HG02588 (cell line): Measurements from ENCODE around the gene ZNF394.
A peak's percentile ranks its signal among the peaks of the same experiment; 100 is the strongest.
"Not testable (repeated sequence)": the region's sequence is repeated elsewhere in the genome, so short reads cannot be mapped to it uniquely, and the experiment has no call there.

ENCODE experiments used
- ATAC-seq: cut with Tn5 transposase; IDR thresholded peaks from one replicate; pipeline ENCODE4 v1.9.1; 2021; ENCODE audit warnings: mild to moderate bottlenecking, moderate library complexity; ENCODE audit not compliant: unreplicated experiment

Gene ZNF394

DNA sequence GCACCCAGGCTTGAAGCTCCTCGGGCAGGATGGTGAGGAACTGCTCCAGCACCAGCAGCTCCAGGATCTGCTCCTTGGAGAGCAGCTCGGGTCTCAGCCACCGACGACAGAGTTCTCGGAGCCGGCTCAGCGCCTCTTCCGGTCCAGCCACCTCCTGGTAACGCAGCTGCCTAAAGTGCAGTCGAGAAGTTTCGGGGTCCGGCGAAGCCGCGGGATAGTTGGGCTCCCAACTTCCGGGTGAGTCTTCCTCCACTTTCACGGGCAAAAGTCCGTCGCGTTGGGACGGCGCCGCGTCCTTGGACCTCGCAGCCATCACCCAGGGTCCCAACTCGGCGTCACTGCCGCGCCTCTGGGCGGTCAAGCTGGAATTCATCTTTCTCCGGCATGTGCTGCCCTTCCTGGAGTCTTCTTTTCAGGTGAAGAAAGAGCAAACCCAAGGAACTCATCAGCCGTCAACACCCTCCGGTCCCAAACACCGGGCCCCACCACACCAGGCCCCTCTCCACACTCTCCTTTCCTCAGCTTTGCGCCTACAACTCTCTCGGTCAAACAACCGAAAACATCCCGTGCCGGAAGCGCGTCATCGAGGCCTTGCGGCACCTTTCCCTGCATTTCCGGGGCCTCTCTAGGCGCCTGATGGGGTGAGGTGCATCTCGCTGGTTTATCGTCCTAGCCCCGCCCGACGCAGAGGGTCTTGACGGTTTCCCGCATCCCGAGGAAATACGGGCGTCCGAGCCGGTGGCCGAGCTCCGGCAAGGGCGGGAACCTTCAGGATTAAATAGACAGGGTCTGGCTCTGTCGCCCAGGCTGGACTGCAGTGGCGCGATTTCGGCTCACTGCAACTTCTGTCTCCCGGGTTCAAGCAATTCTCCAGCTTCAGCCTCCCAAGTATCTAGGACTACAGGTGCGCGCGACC, at the start of gene ZNF394:
TSS of gene ZNF394 (minus strand) at position 561 of the 916 bp plus-strand sequence. CDS start at position 373, 188 bp downstream.
- peak; percentile 40 for ATAC-seq

- ATAC-seq: not testable (repeated sequence)
Measured at GRCh38 chr7:99549545-99549944, 49.5 kb upstream of the ZNF394 start.

- not testable (repeated sequence) for ATAC-seq
Measured at GRCh38 chr7:99545308-99545707, 45.2 kb upstream of the ZNF394 start.

DNA sequence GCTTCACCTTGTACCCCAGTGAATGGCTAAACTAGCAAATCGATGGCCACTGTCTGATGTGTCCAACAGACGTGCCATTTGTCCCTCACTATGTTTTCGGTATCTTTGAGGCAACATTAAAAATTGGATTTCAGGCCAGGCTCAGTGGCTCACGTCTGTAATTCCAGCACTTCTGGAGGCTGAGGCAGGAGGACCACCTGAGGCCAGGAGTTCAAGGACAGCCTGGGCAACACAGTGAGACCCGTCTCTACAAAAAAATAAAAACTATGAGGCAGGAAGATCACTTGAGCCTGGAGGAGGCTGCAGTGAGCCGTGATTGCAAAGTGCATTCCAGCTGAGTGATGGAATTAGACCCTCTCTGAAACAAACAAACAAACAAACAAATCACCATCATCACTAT, 43.8 kb upstream of the ZNF394 start:
- ATAC-seq: no peak

GRCh38 chr7:99543081-99543671, 43.1 kb upstream of the ZNF394 start:
- ATAC-seq: no peak

DNA sequence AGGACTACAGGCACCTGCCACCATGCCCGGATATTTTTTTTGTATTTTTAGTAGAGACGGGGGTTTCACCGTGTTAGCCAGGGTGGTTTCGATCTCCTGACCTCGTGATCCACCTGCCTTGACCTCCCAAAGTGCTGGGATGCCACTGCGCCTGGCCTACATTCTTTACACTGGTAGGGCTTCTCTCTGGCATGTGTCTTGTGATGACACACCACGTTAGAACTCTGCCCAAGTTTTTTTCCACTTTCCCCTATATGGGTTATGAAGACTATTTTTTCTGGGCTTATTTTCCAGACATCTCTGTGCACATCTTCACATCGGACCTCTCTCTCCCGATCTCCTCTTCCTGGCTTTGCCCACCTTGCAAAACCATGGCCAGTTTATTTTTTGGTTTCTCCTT, 41.1 kb upstream of the ZNF394 start:
- ATAC-seq: no peak

- ATAC-seq: no peak
Measured at GRCh38 chr7:99540542-99540941, 40.5 kb upstream of the ZNF394 start.

DNA sequence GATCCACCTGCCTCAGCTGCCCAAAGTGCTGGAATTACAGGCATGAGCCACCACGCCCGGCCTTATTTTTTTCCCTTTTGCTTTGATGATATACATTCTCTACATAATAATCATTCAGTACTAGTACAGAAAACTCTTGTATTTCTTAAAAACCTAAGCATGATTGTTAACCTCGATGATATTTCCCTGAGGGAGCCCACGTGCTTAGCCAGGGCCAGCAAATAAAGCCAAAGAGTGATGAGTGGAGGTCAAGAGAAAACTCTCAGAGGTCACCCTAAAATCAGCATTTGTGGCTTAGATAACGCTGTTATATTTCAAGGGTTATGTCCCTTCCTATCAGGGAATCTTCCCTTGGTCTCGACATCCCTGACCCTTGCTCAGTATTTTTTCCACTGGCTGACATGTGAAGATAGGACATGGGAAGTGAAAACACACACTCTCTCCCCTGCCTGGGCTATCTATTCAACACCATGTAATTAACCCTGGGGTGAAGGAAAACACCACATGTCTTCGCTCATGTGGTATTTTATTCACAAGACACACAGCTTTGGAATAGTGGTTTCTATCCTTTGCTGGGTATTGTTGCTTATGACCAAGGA, 39.2 kb upstream of the ZNF394 start:
- ATAC-seq: no peak

DNA sequence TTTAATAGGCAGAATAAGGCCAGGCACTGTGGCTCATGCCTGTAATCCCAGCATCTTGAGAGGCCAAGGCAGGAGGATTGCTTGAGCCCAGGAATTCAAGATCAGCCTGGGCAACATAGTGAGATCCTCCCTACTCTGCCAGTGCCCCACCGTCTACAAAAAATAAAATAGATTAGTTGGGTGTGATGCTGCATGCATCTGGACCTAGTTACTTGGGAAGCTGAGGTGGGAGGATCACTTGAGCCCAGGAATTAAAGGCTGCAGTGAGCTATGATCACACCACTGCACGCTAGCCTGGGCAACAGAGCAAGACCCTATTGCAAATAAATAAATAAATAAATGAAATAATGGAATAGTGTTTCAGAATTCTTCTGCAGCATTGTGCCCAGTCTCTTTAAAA, 35.6 kb upstream of the ZNF394 start:
- no peak for ATAC-seq

GRCh38 chr7:99531354-99531765, 31.3 kb upstream of the ZNF394 start:
- ATAC-seq: no peak

GRCh38 chr7:99525713-99526440, 25.8 kb upstream of the ZNF394 start:
- ATAC-seq: no peak

DNA sequence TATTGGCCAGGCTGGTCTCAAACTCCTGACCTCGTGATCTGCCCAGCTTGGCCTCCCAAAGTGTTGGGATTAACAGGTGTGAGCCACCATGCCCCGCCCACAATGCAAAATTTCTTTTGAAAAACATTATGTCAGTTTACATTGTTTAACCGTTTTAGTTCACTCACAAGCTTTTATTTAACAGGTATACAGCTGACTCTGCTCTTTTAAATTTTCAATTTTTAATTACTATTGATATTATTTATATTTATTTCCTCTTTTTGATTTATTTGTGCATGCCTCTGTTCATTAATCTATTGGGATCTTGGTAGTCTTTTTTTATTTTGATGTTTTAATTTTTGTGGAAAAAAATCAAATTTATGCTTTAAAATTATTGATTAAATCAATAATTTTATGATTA, 21.3 kb upstream of the ZNF394 start:
- no peak for ATAC-seq

DNA sequence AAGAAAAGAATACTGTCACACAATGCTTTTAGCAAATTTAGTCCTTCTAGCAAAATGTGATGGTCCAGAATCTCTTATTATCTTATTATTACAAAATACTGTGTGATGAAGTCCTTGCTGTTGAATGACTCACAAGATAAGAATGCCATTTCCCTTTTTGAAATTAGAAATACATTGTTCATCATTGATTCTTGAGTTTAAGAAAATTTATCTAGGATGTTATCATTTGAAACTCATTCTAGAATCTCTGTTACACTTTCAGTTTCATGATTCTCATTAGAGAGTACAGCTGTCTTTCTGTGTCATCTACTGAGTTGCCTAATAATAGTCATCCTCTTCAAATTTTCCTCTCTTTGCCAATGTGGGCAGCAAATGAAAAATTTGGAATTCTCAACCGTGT, 14.0 kb upstream of the ZNF394 start:
- ATAC-seq: no peak

GRCh38 chr7:99505324-99505662, 5.2 kb upstream of the ZNF394 start:
- ATAC-seq: no peak

DNA sequence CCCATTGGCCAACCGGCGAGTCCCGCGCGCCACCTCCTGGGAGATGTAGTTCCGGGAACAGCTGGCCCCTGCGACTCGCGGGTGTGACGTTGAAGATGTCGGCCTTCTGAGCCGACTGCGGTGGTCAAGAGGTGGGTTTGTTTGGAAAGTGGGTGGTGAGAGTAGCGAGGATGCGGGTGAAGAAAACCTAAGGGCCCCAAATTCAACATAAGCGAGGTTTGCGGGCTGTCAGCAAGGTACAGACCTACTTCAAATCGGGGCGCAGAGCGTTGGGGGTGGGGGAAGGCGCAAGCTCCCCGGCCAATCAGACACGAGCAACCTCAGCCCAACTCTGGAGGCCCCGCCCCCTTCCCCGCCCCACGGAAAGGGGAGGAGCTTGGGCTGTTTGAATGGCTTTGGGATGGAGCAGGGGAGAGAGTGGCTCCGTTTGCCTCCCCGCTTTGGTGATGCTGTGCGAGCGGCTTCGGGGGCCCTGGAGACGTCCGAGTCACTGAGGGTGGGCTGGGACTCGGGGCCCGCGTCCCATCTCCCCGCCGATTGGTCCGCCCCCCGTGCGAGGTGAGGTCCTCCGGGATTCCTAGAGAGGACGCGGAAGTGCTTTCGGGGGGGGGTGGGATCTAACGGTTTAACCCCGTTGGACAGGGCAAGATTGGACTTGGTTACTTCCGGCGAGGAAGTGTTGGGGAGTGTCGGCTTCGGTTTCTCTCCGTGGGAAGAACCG, 4.7 kb upstream of the ZNF394 start, which contains the start of gene ZKSCAN5:
TSS of gene ZKSCAN5 (plus strand) at position 60 of the 721 bp plus-strand sequence. CDS start 1,383 bp downstream, outside the sequence.
- peak; percentile 79 for ATAC-seq

GRCh38 chr7:99504281-99504602, 4.2 kb upstream of the ZNF394 start:
- ATAC-seq: no peak

DNA sequence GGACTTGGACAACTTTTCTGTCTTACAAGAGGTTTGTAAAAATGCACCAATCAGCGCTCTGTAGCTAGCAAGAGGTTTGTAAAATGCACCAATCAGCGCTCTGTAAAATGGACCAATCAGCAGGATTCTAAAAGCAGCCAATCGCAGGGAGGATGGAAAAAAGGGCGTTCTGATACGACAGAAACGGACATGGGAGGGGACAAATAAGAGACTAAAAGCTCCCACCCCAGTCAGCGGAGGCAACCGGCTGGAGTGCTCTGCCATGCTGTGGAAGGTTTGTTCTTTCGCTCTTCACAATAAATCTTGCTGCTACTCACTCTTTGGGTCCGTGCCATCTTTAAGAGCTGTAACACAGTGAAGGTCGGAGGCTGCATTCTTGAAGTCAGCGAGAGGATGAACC, 1.2 kb upstream of the ZNF394 start:
- ATAC-seq: not testable (repeated sequence)

DNA sequence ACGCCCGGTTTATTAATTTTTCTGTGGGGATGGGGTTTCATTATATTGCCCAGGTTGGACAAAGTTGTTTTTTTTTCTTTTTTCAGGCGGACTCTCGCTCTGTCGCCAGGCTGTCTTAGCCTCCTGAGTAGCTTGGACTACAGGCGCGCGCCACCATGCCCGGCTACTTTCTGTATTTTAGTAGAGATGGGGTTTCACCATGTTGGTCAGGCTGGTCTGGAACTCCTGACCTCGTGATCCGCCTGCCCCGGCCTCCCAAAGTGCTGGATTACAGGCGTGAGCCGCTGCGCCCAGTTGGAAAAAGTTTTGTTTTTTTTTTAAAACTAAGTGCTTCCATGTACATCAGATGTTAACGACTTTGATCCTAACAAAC, 542 bp upstream of the ZNF394 start:
- no peak for ATAC-seq

GRCh38 chr7:99499371-99499720, 735 bp downstream of the ZNF394 start:
- ATAC-seq: no peak

DNA sequence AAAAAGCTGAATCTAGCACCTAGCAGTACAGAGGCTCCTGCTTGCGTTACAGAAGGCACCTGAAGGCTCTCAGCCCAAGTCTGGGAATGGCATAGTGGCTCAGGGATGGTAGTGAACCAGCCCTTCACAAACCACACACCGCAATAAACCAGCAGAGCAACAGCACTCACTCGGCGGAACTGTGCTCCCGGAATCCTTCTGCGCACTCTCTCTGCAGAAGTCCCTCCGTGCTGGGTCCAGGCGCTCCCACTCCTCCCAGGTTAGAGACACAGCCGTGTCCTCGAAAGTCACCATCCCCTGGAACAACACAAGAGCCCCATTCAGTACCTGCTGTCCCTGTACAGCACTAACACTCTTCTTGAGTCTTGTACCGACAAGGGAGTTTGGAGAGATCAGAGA, 1.5 kb downstream of the ZNF394 start:
- ATAC-seq: no peak
